B cell (primary cell): Measurements from ENCODE around the gene ADAM12. TPM values are rescaled to one million over a fixed set of nuclear protein-coding genes. Genes with fewer than 3 reads are reported as not detected.

Source experiments
- ATAC-seq: fragments of 200-7000 bp; cut with Tn5 transposase; one replicate; pipeline ENCODE4 v1.10.0; 2021; ENCODE audit warnings: low read depth, mild to moderate bottlenecking, moderate number of reproducible peaks, moderate library complexity
- CTCF ChIA-PET: fragments of 350-600 bp; sonication (Branson Sonifier 250); formaldehyde crosslinking; loops from one replicate; lab custom pipeline; 2021; ENCODE audit warnings: antibody characterized with exemption, inconsistent platforms; lab: Charles Lee
- POLR2A ChIA-PET: fragments of 350-600 bp; sonication (Branson Sonifier 250); formaldehyde crosslinking; loops from one replicate; lab custom pipeline; 2021; ENCODE audit warnings: antibody characterized with exemption; lab: Charles Lee
- DNase-seq: peaks from one replicate; pipeline ENCODE4 v3.0.0; 2013
- H2AFZ ChIP-seq: 2 replicates; pipeline ENCODE4 v1.6.1; 2012; ENCODE audit warnings: mild to moderate bottlenecking, low read depth, low read length; ENCODE audit not compliant: insufficient read depth, poor library complexity, severe bottlenecking
- H3K27ac ChIP-seq, 2 donors: 1 replicate in 1 of 2; 2 replicates in 1 of 2; pipeline ENCODE4 v1.5.1; 2012 to 2013; ENCODE audit warnings: low read length in 2 of 2, mild to moderate bottlenecking in 2 of 2, moderate library complexity in 1 of 2
- H3K27me3 ChIP-seq, 4 experiments: fragments of 200-600 bp in 1 of 4; sonication (generic) in 1 of 4; replicated peaks in 1 of 4; 1 replicate in 2 of 4; 2 replicates in 2 of 4; pipeline versions ENCODE4 v1.6.1 to v1.7.0; 2013 to 2016; ENCODE audit warnings: low read length in 3 of 4, mild to moderate bottlenecking in 2 of 4, mixed read lengths in 1 of 4, moderate library complexity in 1 of 4; ENCODE audit not compliant: insufficient read depth in 4 of 4, control insufficient read depth in 3 of 4; ENCODE audit errors: control extremely low read depth in 1 of 4
- H3K36me3 ChIP-seq, 2 experiments: replicated peaks in 1 of 2; 1 replicate in 1 of 2; 2 replicates in 1 of 2; pipeline versions ENCODE4 v1.6.1 to v1.7.1; 2013; ENCODE audit warnings: low read length in 1 of 2; ENCODE audit not compliant: insufficient read depth in 2 of 2, control insufficient read depth in 1 of 2; ENCODE audit errors: control extremely low read depth in 1 of 2, extremely low read depth in 1 of 2
- H3K4me1 ChIP-seq, 2 donors: fragments of 200-600 bp in 1 of 2; sonication (generic) in 1 of 2; 1 replicate in 1 of 2; 2 replicates in 1 of 2; pipeline versions ENCODE4 v1.5.1 to v1.6.1; 2013 to 2017; ENCODE audit warnings: low read length in 2 of 2; ENCODE audit not compliant: control insufficient read depth in 2 of 2, insufficient read depth in 2 of 2
- H3K4me2 ChIP-seq: replicated peaks from 2 replicates; pipeline ENCODE3; 2012; ENCODE audit warnings: mild to moderate bottlenecking, low read depth, low read length; ENCODE audit not compliant: poor library complexity, severe bottlenecking
- H3K4me3 ChIP-seq, 5 experiments: fragments of 200-600 bp in 1 of 5; sonication (generic) in 1 of 5; 1 replicate in 3 of 5; 2 replicates in 2 of 5; pipeline versions ENCODE4 v1.5.1 to v1.7.0; 2011 to 2016; ENCODE audit warnings: low read length in 4 of 5, mild to moderate bottlenecking in 4 of 5, low read depth in 2 of 5, control low read depth in 1 of 5, moderate library complexity in 1 of 5; ENCODE audit not compliant: insufficient read depth in 1 of 5; ENCODE audit errors: control extremely low read depth in 1 of 5, extremely low read depth in 1 of 5
- H3K79me2 ChIP-seq: fragments of 200-600 bp; sonication (generic); one replicate; pipeline ENCODE4 v1.6.0; 2016; ENCODE audit warnings: low read length; ENCODE audit not compliant: control insufficient read depth, insufficient read depth
- H3K9ac ChIP-seq: fragments of 200-600 bp; sonication (generic); 2 replicates; pipeline ENCODE4 v1.6.1; 2017; ENCODE audit warnings: mild to moderate bottlenecking, low read length, moderate library complexity
- H3K9me3 ChIP-seq, 3 donors: one replicate each; pipeline versions ENCODE4 v1.6.1 to v1.7.1; 2013; ENCODE audit warnings: low read length in 2 of 3; ENCODE audit not compliant: control insufficient read depth in 2 of 3, insufficient read depth in 1 of 3; ENCODE audit errors: control extremely low read depth in 1 of 3
- H4K20me1 ChIP-seq: 2 replicates; pipeline ENCODE4 v1.6.0; 2012; ENCODE audit warnings: mild to moderate bottlenecking, low read length; ENCODE audit not compliant: insufficient read depth, control insufficient read depth, poor library complexity, severe bottlenecking
- H3K27ac Mint-ChIP-seq: one replicate; pipeline ENCODE4 v1.8.0; 2021; ENCODE audit warnings: mixed read lengths
- H3K27me3 Mint-ChIP-seq: one replicate; pipeline ENCODE4 v1.8.0; 2021; ENCODE audit warnings: mixed read lengths
- H3K4me1 Mint-ChIP-seq: one replicate; pipeline ENCODE4 v1.8.0; 2021; ENCODE audit warnings: mixed read lengths
- H3K4me3 Mint-ChIP-seq: one replicate; pipeline ENCODE4 v1.8.0; 2021; ENCODE audit warnings: mixed read lengths
- H3K9me3 Mint-ChIP-seq: one replicate; pipeline ENCODE4 v1.8.0; 2022; ENCODE audit warnings: mixed read lengths; ENCODE audit not compliant: insufficient read depth
- EZH2 ChIP-seq: IDR thresholded peaks from 2 replicates; pipeline ENCODE4 v1.6.1; 2012; ENCODE audit warnings: borderline replicate concordance, low read depth, mild to moderate bottlenecking, moderate library complexity, low read length; ENCODE audit not compliant: insufficient read depth, poor library complexity, severe bottlenecking
- WGBS: methylation state at CpG from one replicate; pipeline ENCODE4 v1.1.5; 2013; ENCODE audit warnings: missing lambda C conversion rate; ENCODE audit not compliant: insufficient coverage; 5-methylcytosine and 5-hydroxymethylcytosine counted together
- intact Hi-C: fragments of 100-400 bp; cut with micrococcal nuclease; formaldehyde crosslinking; loops from one replicate; pipeline ENCODE4 v1.10.0; 2022
- polyA plus RNA-seq: library from polyadenylated mRNA; depleted of rRNA; stranded (reverse); fragments of >200 nt; gene quantifications from 2 replicates; pipeline ENCODE4 v1.2.3, GENCODE V29; 2012
- total RNA-seq, 2 donors: library from RNA; stranded (reverse); fragments of 120-200 nt in 1 of 2; gene quantifications; 1 replicate in 1 of 2; 2 replicates in 1 of 2; pipeline versions ENCODE4 v1.2.3 to v1.2.4, GENCODE V29; 2013 to 2022
- TF ChIP-seq, protein P1 (sequence below): fragments of 200-600 bp; IDR thresholded peaks from one replicate; pipeline ENCODE4 v1.8.0; 2022; ENCODE audit warnings: antibody characterized with exemption, mild to moderate bottlenecking

Gene ADAM12
- total and polyA plus RNA-seq, 2 donors (not counting 1 experiment from before 2014, with no cell fraction given), result 0.01 to 0.22 TPM

DNA sequence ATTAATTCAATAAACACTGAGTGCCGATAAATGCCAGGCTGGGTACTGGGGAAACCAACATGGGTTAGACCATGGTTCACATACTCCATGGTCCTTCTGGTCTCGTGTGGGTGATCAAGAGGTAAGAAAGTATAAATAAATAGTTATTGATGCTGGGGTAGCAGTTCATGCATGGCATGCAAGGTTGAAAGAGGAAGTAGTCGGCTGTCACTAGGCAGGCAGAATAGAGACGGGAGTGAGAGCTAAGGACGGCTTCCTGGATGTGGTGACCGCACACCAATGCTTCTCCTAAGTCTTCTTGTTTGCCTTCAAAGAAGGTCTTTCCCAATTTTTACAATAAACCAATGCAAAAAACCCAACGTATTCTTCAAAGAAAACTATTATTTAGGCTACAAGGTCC is 208.6 kb downstream of the ADAM12 start:
- DNase-seq (peak; percentile 61), ATAC-seq (peak; percentile 76)
- H3K36me3 ChIP-seq, result no peaks in the 10 kb centered on the region
- H3K27ac Mint-ChIP-seq, result no peak overlapping the region
- no peak for TF ChIP-seq EZH2
- TF ChIP-seq, protein P1, sequence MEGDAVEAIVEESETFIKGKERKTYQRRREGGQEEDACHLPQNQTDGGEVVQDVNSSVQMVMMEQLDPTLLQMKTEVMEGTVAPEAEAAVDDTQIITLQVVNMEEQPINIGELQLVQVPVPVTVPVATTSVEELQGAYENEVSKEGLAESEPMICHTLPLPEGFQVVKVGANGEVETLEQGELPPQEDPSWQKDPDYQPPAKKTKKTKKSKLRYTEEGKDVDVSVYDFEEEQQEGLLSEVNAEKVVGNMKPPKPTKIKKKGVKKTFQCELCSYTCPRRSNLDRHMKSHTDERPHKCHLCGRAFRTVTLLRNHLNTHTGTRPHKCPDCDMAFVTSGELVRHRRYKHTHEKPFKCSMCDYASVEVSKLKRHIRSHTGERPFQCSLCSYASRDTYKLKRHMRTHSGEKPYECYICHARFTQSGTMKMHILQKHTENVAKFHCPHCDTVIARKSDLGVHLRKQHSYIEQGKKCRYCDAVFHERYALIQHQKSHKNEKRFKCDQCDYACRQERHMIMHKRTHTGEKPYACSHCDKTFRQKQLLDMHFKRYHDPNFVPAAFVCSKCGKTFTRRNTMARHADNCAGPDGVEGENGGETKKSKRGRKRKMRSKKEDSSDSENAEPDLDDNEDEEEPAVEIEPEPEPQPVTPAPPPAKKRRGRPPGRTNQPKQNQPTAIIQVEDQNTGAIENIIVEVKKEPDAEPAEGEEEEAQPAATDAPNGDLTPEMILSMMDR, result no peak
- CTCF ChIA-PET, result interaction anchor here (1.0 kb wide), 1 partner anchor 198 kb away, joined by 3 read pairs; no protein-coding TSS in a partner anchor
- H3K9me3 ChIP-seq, result peaks cover 0 to 4% (median 0%) of the 10 kb centered on the region in 3 donors
- H3K27me3 ChIP-seq, result no peaks in the 10 kb centered on the region
- no peak overlapping the region for H3K9ac ChIP-seq
- POLR2A ChIA-PET, result no interaction called here
- no peak overlapping the region for H2AFZ ChIP-seq
- WGBS, result 2% methylated on average over 4 of the region's 7 CpGs
- peak overlapping the region; percentile 34 for H3K4me2 ChIP-seq
- no peak overlapping the region for H3K4me3 ChIP-seq
- H3K27me3 Mint-ChIP-seq, result no peaks in the 10 kb centered on the region
- no peaks in the 10 kb centered on the region for H3K9me3 Mint-ChIP-seq
- H3K79me2 ChIP-seq, result no peaks in the 10 kb centered on the region
- no peaks in the 10 kb centered on the region for H4K20me1 ChIP-seq
- peaks cover 15 to 18% of the 10 kb centered on the region in 2 donors for H3K4me1 ChIP-seq
- intact Hi-C loops, result no loop called here
- H3K4me1 Mint-ChIP-seq, result peaks cover 17% of the 10 kb centered on the region
- H3K4me3 Mint-ChIP-seq, result peak overlapping the region; percentile 40
- H3K27ac ChIP-seq, result no peak overlapping the region

DNA sequence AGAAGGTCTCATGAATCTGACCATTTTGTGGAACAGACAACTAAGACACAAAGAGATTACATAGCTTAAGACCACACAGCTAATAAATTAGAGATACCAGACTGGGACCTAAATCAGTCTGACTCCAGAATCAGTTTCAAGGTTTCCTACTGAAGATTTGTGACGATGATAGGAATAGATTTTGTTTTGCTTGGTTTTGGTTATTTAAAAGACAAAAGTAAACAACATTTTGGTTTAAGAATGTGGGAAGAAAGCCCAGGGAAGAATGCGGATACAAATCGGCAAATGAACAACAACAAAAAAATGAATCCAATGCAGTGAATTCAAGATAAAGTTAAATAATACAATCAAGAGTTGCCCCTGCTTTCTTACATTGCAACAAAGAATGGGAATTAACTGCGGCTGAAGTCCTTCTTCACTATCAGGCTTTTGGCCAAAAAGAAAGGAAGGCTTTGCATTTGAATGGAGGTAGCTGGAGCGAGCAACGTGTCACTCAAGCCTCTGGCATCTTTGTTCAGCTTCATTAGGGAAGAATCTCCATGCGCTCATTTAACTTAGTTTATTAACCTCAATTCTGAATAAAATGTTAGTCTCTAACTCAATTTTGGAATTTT is 210.8 kb downstream of the ADAM12 start:
- peaks cover 5% of the 10 kb centered on the region for H3K27me3 Mint-ChIP-seq
- Histone ChIP-seq H3K4me2 (no peak overlapping the region), H3K27ac (no peak overlapping the region), H3K9ac (no peak overlapping the region), H4K20me1 (no peaks in the 10 kb centered on the region), H3K36me3 (no peaks in the 10 kb centered on the region), H3K4me3 (no peak overlapping the region), H3K9me3 (peaks cover 0 to 4% (median 0%) of the 10 kb centered on the region in 3 donors), H2AFZ (no peak overlapping the region), H3K79me2 (no peaks in the 10 kb centered on the region), H3K4me1 (peaks cover 15 to 18% of the 10 kb centered on the region in 2 donors), H3K27me3 (no peaks in the 10 kb centered on the region)
- ChIA-PET CTCF (no interaction called here), POLR2A (no interaction called here)
- H3K4me1 Mint-ChIP-seq, result peaks cover 17% of the 10 kb centered on the region
- intact Hi-C loops, result no loop called here
- no peak overlapping the region for H3K4me3 Mint-ChIP-seq
- DNase-seq (no peak), ATAC-seq (no peak)
- no peaks in the 10 kb centered on the region for H3K9me3 Mint-ChIP-seq
- no CpG with 5 or more reads among the region's 7 CpGs for WGBS
- H3K27ac Mint-ChIP-seq, result no peak overlapping the region
- TF ChIP-seq, protein P1, result no peak
- TF ChIP-seq EZH2, result no peak
